Measurements from ENCODE around the gene LRRC4C.

- TF ChIP-seq, protein P1, sequence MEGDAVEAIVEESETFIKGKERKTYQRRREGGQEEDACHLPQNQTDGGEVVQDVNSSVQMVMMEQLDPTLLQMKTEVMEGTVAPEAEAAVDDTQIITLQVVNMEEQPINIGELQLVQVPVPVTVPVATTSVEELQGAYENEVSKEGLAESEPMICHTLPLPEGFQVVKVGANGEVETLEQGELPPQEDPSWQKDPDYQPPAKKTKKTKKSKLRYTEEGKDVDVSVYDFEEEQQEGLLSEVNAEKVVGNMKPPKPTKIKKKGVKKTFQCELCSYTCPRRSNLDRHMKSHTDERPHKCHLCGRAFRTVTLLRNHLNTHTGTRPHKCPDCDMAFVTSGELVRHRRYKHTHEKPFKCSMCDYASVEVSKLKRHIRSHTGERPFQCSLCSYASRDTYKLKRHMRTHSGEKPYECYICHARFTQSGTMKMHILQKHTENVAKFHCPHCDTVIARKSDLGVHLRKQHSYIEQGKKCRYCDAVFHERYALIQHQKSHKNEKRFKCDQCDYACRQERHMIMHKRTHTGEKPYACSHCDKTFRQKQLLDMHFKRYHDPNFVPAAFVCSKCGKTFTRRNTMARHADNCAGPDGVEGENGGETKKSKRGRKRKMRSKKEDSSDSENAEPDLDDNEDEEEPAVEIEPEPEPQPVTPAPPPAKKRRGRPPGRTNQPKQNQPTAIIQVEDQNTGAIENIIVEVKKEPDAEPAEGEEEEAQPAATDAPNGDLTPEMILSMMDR (IDR thresholded peaks at IDR 0.05), result no peak
- no peak for TF ChIP-seq POLR2A (IDR thresholded peaks at IDR 0.05)
Measured at GRCh38 chr11:40679276-40679675, 780.2 kb downstream of the LRRC4C start.

Data from heart left ventricle (tissue), 13 donors.